Measurements from ENCODE around the gene PER1. TPM values are rescaled to one million over a fixed set of nuclear protein-coding genes. Genes with fewer than 3 reads are reported as not detected.

PER1 gene
- total and polyA plus RNA-seq, 2 of the 13 experiments (the other 11 are each of a cell fraction or from before 2014, with no cell fraction given) = 2.6 to 3.6 TPM

DNA sequence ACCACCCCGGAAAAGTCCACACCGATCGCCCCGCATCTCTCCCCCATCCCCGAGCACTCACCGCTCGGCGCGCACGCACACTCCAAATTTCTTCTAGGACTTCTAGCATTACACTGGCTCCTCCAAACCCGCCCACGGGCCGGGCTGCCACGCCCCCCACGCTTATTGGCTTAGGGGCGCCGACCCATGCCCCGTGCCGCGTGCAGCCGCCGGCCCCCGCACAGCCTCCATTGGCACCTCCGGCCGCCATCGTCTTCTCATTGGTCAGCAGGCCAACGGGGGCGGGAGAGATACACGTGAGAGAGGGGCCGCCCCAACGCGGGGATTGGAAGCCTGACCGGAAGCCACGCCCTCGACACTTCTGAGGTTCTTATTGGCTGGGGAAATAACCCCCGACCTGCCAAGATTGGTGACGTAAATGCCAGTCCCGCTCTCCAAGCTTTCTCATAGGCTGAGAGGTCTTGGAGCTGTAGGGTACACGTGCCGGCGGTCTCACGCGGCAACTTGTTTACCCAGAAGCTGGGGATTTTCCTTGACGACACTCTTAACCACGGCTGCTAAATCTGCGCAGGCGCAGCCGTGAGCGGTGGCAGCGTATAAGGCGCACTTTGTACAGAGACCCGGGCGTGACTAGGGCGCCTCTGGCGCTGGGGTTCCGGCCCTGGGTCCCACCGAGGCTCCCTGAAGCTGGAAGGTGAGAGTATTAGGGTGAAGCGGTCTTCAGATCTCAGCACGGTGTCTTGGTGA is 4.2 kb upstream of the PER1 start (continued):
- TF ChIP-seq CENPX (CRISPR knock-in tag; IDR thresholded peaks at IDR 0.05) (no peak), SP2 (CRISPR knock-in tag; IDR thresholded peaks at IDR 0.05) (peak; percentile 91), BCL6 (CRISPR knock-in tag; IDR thresholded peaks at IDR 0.05) (0 out of 2 replicates have a peak, but pooled peaks have one; percentile 4), ARID2 (CRISPR knock-in tag; IDR thresholded peaks at IDR 0.05; ENCODE audit: borderline replicate concordance) (no peak), MIER2 (CRISPR knock-in tag; IDR thresholded peaks at IDR 0.05) (no peak), REL (CRISPR knock-in tag; conservative IDR thresholded peaks at IDR 0.05) (no peak), ZMYM3 (CRISPR knock-in tag; IDR thresholded peaks at IDR 0.05) (no peak), ZNF766 (CRISPR knock-in tag; IDR thresholded peaks at IDR 0.05; ENCODE audit: borderline replicate concordance) (no peak), KAT8 (CRISPR knock-in tag; IDR thresholded peaks at IDR 0.05) (0 out of 2 replicates have a peak, but pooled peaks have one; percentile 32), ZNF296 (CRISPR knock-in tag; conservative IDR thresholded peaks at IDR 0.05) (no peak), IRX3 (CRISPR knock-in tag; IDR thresholded peaks at IDR 0.05; ENCODE audit: borderline replicate concordance, low read depth) (no peak), RFXAP (CRISPR knock-in tag; IDR thresholded peaks at IDR 0.05; ENCODE audit: borderline replicate concordance) (peak; percentile 59; the same call in 1 of the 2 replicates), ZNF589 (CRISPR knock-in tag; conservative IDR thresholded peaks at IDR 0.05) (no peak), DMAP1 (CRISPR knock-in tag; IDR thresholded peaks at IDR 0.05) (peak; percentile 37; the same call in 1 of the 2 replicates), GFI1 (CRISPR knock-in tag; IDR thresholded peaks at IDR 0.05; ENCODE audit: borderline replicate concordance) (no peak), SNRNP70 (IDR thresholded peaks at IDR 0.05; ENCODE audit: low read depth, low read length) (no peak), SMARCC2 (IDR thresholded peaks at IDR 0.05) (no peak), SOX5 (CRISPR knock-in tag; IDR thresholded peaks at IDR 0.05; ENCODE audit: borderline replicate concordance) (peak; percentile 50; the same call in 1 of the 2 replicates), MAZ (IDR thresholded peaks at IDR 0.05; ENCODE audit: borderline replicate concordance, low read depth, low read length) (no peak), MAZ (CRISPR knock-in tag; IDR thresholded peaks at IDR 0.05; ENCODE audit: low read depth) (no peak), PAX8 (CRISPR knock-in tag; IDR thresholded peaks at IDR 0.05; ENCODE audit: borderline replicate concordance) (no peak)
- TF ChIP-seq, protein P1, sequence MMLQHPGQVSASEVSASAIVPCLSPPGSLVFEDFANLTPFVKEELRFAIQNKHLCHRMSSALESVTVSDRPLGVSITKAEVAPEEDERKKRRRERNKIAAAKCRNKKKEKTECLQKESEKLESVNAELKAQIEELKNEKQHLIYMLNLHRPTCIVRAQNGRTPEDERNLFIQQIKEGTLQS (CRISPR knock-in tag; IDR thresholded peaks at IDR 0.05) = no peak
- TF ChIP-seq, protein P2, sequence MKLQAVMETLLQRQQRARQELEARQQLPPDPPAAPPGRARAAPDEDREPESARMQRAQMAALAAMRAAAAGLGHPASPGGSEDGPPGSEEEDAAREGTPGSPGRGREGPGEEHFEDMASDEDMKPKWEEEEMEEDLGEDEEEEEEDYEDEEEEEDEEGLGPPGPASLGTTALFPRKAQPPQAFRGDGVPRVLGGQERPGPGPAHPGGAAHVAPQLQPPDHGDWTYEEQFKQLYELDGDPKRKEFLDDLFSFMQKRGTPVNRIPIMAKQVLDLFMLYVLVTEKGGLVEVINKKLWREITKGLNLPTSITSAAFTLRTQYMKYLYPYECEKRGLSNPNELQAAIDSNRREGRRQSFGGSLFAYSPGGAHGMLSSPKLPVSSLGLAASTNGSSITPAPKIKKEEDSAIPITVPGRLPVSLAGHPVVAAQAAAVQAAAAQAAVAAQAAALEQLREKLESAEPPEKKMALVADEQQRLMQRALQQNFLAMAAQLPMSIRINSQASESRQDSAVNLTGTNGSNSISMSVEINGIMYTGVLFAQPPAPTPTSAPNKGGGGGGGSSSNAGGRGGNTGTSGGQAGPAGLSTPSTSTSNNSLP (IDR thresholded peaks at IDR 0.05; ENCODE audit: low read depth, low read length) = no peak
- TF ChIP-seq, protein P3, sequence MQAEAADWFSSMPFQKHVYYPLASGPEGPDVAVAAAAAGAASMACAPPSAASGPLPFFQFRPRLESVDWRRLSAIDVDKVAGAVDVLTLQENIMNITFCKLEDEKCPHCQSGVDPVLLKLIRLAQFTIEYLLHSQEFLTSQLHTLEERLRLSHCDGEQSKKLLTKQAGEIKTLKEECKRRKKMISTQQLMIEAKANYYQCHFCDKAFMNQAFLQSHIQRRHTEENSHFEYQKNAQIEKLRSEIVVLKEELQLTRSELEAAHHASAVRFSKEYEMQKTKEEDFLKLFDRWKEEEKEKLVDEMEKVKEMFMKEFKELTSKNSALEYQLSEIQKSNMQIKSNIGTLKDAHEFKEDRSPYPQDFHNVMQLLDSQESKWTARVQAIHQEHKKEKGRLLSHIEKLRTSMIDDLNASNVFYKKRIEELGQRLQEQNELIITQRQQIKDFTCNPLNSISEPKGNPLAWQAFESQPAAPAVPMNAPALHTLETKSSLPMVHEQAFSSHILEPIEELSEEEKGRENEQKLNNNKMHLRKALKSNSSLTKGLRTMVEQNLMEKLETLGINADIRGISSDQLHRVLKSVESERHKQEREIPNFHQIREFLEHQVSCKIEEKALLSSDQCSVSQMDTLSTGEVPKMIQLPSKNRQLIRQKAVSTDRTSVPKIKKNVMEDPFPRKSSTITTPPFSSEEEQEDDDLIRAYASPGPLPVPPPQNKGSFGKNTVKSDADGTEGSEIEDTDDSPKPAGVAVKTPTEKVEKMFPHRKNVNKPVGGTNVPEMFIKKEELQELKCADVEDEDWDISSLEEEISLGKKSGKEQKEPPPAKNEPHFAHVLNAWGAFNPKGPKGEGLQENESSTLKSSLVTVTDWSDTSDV (CRISPR knock-in tag; IDR thresholded peaks at IDR 0.05) = no peak
- TF ChIP-seq, protein P4, sequence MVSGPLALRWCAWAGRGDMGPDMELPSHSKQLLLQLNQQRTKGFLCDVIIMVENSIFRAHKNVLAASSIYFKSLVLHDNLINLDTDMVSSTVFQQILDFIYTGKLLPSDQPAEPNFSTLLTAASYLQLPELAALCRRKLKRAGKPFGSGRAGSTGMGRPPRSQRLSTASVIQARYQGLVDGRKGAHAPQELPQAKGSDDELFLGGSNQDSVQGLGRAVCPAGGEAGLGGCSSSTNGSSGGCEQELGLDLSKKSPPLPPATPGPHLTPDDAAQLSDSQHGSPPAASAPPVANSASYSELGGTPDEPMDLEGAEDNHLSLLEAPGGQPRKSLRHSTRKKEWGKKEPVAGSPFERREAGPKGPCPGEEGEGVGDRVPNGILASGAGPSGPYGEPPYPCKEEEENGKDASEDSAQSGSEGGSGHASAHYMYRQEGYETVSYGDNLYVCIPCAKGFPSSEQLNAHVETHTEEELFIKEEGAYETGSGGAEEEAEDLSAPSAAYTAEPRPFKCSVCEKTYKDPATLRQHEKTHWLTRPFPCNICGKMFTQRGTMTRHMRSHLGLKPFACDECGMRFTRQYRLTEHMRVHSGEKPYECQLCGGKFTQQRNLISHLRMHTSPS (CRISPR knock-in tag; IDR thresholded peaks at IDR 0.05; ENCODE audit: low read depth) = no peak

Data from HepG2 (cell line).